CD4-positive, alpha-beta T cell treated with Interferon gamma for 1 hour (primary cell): ENCODE results near the gene TRIM33.
"Not testable (repeated sequence)": the region's sequence is repeated elsewhere in the genome, so short reads cannot be mapped to it uniquely, and the experiment has no call there.

Experiments used
- DNase-seq: peaks from one replicate; pipeline ENCODE4 v3.0.0-alpha.2; 2020

Gene TRIM33

DNA sequence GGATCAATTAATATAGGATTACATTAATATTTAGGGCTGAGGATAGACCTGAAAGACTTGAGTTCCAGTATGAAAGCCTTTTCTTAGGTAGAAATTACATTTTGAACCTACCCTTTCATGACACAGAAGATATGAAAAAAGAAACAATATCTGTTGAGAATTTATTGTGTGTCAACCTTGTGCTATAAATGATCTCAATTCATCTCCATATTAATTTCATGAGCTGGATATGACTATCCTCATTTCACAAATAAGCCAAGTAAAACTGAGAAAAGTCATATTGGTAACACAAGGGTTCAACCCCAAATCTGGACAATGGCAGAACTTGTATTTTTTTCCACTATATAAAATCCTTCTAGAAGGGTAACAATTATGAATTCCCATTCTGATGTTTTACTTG, 120.0 kb downstream of the TRIM33 start:
- no peak for DNase-seq

- no peak for DNase-seq
Observed at GRCh38 chr1:114390361-114390760, 120.6 kb downstream of the TRIM33 start.

GRCh38 chr1:114388432-114389003, 122.5 kb downstream of the TRIM33 start:
- no peak for DNase-seq

DNA sequence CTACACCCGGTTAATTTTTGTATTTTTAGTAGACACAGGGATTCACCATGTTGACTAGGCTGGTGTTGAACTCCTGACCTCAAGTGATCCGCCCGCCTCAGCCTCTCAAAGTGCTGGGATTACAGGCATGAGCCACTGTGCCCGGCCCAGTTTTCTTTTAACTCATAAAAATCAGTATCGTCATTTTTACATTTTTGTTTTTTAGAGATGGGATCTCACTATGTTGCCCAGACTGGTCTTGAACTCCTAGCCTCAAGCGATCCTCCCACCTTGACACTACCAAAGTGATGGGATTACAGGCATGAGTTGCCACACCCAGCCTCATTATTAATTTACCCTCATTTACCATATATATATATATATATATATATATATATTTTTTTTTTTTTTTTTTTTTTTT, 123.4 kb downstream of the TRIM33 start:
- DNase-seq = not testable (repeated sequence)

- no peak for DNase-seq
Observed at GRCh38 chr1:114387010-114387360, 124.0 kb downstream of the TRIM33 start.

DNA sequence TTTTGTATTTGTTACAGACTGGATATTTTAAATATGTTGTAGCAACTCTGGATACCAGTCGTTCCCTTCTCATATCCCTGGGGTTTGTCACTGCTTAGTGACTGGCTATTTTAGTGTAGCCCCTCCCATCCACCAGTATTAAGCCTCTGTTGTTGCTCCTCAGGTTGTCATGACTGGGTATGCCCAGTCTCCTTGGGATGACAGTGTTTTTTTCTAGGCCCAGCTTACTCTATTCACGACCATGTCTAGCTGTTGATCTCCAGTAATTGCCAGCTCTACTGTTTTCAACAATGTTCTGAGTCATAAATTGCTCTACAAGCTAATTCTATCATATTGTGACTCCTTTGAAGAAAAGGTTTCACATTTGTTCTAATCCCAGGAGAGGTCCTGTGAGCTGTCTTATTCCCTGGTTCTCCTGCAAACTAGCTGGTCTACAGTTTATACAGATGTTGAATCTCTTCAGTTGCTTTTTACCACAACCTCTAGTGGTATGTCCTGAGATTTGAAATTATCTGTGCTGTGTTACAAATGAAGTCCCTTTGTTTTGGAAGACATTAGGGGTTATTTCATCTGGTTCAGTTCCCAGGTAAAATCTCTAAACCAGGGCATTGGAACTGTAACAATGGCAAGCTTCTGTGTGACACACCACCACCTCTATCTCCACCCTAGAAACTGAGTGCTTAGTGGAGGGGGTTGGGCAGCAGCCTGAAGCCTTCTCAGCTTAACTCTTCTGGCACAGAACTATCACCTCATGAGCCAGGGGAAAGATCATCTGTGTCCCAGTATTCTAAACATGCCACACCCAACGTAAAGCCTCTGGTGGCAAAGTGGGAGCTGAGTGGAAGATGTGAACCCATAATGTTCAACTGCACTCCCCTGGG, 124.6 kb downstream of the TRIM33 start:
- no peak for DNase-seq

DNA sequence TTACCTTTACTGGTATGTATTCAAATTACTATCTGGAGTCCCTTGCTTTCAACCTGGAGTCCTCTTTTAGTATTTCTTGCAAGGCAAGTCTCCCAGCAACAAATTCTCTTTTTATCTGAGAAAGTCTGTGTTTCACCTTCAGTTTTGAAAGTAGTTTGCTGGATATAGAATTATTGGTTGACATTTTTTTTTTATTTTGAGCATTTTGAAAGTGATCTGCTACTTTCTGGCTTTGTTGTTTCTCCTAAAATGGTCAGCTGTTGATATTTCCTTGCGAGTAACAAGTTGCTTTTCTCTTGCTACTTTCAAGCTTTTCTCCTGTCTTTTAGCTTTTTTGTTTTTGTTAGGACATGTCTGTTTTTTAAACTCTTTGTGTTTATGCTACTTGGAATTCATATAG, 126.1 kb downstream of the TRIM33 start:
- DNase-seq = no peak

- DNase-seq = no peak
Observed at GRCh38 chr1:114379987-114380386, 131.0 kb downstream of the TRIM33 start.

DNA sequence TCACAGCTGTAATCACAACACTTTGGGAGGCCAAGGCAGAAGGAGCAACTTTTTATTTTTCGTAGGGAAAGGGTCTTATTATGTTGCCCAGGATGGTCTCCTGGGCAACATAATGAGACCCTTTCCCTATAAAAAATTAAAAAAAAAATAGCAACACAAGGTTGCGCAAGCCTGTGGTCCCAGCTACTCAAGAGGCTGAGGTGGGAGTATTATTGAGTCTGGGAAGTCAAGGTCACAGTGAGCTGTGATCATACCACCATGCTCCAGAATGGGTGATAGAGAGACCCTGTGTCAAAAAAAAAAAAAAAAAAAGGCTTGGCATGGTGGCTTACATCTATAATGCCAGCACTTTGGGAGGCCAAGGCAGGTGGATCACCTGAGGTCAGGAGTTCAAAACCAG, 131.6 kb downstream of the TRIM33 start:
- no peak for DNase-seq

- no peak for DNase-seq
Observed at GRCh38 chr1:114377356-114377755, 133.6 kb downstream of the TRIM33 start.

DNA sequence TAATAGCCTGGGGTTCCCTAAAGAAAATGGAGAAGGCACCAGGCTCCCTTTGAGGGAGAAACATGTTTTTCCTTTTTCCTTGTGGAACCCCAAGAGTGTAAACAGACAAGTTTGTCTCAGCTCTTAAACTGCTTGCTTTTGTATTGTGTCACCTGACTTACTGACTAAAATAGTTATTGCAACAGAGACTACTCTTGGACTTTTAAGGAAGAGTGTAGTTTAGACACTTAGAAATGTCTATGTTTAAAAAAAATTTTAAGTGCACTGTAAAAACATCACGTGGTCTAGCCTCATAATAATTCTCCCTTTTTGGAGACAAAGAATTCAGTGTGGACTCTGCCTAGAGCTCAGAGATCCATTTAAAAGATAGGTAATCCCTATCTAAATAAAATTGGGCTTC, 141.1 kb downstream of the TRIM33 start:
- DNase-seq = no peak

GRCh38 chr1:114369266-114369919, 141.6 kb downstream of the TRIM33 start:
- not testable (repeated sequence) for DNase-seq

- DNase-seq = no peak
Observed at GRCh38 chr1:114368560-114369255, 142.3 kb downstream of the TRIM33 start.

DNA sequence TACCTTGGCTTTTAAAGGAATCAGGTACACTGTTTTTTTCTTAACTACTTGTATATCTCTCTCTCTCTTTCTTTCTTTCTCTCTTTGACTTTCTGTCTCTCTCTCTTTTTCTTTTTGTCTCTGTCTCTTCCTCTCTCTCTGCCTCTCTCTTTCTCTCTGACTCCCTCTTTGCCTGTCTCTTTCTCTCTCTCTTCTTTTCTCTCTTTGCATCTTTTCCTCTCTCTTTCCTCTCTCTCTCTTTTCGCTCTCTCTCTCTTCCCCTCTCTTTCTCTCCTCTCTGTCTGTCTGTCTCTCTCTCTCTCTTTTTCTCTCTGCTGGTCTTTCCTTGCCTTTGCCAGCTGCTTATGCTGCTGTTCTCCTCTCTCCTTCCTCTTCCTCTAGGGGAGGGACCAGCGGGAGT, 143.2 kb downstream of the TRIM33 start:
- no peak for DNase-seq

- DNase-seq = not testable (repeated sequence)
Observed at GRCh38 chr1:114363230-114363629, 147.8 kb downstream of the TRIM33 start.

- DNase-seq = no peak
Observed at GRCh38 chr1:114359791-114360190, 151.2 kb downstream of the TRIM33 start.

DNA sequence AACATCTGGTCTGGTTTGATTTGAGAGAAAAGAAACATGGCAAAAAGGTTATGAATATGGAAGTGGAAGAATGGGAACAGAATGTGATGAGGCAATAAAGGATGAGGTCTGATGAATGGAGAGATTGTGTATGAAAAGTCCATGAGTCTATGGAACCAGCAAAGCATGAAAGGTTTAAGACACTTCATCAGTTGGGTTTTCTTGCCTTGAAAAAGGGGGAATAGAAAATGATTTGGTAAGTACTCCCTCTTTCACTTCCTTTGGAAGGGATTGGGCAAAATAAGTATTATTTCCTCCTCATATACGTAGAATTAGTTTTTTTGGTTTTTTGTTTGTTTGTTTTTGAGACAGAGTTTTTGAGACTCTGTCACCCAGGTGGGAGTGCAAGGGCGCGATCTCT, 155.8 kb downstream of the TRIM33 start:
- no peak for DNase-seq

DNA sequence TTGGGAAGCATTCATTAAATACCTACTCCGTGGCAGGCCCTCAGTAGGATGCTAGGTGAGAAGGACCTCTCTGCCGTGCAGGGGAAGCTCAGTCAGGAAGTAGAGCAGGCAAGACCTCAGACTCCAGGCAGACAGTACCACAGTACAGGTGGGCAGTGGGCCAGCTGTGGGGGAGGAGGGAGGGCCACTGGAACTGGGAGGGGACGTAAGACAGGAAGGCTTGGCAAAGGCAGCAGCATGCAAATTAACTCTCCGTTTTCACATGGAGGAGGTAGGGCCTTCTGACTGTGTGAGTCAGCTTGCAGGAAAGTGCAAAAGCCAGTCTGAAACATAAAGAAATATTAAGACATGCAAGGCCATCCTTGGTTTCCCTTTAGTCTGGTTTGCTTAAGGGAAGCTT, 157.7 kb downstream of the TRIM33 start:
- DNase-seq = no peak

DNA sequence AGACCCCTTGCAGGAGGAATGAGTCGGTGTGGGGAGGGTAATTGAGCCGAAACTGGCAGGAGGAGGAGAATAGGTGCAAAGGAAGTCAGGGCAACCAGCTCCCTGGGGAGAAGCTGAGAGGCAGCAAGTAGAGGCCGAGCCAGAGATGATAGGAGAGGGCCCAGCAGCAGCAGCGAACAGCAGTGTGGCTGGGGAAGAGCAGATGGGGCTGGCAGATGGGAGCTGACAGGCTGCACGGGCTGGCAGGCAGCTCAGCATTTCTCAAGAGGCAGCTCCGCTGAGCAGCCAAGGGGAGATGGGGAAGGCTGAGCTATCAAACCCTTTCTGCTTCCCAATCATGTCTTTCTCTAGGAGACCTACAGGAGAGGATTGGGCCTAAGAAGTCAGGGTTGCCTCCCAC, 158.2 kb downstream of the TRIM33 start:
- no peak for DNase-seq

DNA sequence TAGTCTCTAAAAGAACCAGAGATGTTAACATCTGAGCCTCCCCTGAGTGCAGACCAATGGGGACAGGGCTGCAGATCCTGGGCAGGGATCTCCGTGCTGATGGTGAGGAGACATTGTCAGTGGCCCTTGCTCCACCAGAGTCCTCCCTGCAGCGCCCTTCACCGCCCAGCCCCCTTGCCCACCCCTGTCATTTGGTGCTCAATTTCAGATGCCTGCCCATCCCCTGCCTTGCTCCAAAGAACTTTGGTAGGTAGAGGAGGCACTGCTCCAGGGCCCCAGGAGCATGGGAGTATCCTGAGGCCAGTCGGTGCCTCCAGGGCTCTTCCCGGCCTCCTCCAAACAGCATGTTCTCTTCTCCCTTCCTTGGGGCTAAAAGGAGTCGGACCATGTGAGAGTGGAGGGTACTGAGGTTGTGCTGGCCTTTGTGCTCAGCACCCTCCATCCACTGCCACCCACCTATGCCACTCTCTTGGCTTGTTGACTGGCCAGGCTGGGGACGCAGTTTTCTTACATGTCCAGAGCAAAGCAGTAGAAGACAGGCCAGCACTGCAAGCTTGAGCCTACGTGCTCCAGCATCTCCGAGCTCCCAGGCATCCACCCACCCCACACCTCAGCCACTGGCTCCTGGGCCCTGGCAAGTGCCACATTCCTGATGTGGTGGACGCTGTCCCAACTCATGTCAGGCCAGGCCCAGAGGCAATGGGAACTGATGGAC, 160.1 kb downstream of the TRIM33 start:
- no peak for DNase-seq

GRCh38 chr1:114349891-114350605, 161.0 kb downstream of the TRIM33 start:
- no peak for DNase-seq
